IMR-90 (cell line): ENCODE measurements around the gene DNMT3A. TPM values are rescaled to one million over a fixed set of nuclear protein-coding genes. Genes with fewer than 3 reads are reported as not detected.
A peak's percentile ranks its signal among the peaks of the same experiment; 100 is the strongest.

Source experiments
- ATAC-seq: fragments of 200-7000 bp; cut with Tn5 transposase; 2 replicates; pipeline ENCODE4 v1.9.1; 2020; ENCODE audit warnings: low read depth, mild to moderate bottlenecking, moderate library complexity
- BruUV-seq: library from RNA; stranded (reverse); fragments of 400-500 nt; replicated peaks from 2 replicates; lab custom pipeline; 2021; lab: Mats Ljungman, UMichigan
- CTCF ChIA-PET: fragments of 300-600 bp; formaldehyde crosslinking; extraction: SDS; loops from one replicate; lab custom pipeline; 2021; ENCODE audit warnings: antibody characterized with exemption; lab: Yijun Ruan, JAX
- POLR2A ChIA-PET: fragments of 300-600 bp; sonication (Branson Sonifier 250); formaldehyde crosslinking; loops from one replicate; lab custom pipeline; 2022; ENCODE audit warnings: antibody characterized with exemption; ENCODE audit not compliant: unreplicated experiment; lab: Charles Lee
- DNase-seq: peaks from one replicate; pipeline ENCODE4 v3.0.0; 2013
- H2AFZ ChIP-seq: replicated peaks from 2 replicates; pipeline ENCODE3; 2013; ENCODE audit warnings: low read length, mild to moderate bottlenecking; ENCODE audit not compliant: poor library complexity
- H2AK5ac ChIP-seq: 2 replicates; pipeline ENCODE4 v1.6.1; 2013; ENCODE audit warnings: low read depth, low read length, inconsistent platforms
- H2AK9ac ChIP-seq: replicated peaks from 2 replicates; pipeline ENCODE3; 2013; ENCODE audit warnings: mild to moderate bottlenecking, low read depth, low read length, moderate library complexity; ENCODE audit not compliant: poor library complexity
- H2BK120ac ChIP-seq: 2 replicates; pipeline ENCODE4 v1.6.1; 2013; ENCODE audit warnings: low read depth, low read length, inconsistent platforms
- H2BK15ac ChIP-seq: 3 replicates; pipeline ENCODE4 v1.6.1; 2013; ENCODE audit warnings: low read depth, low read length, inconsistent platforms
- H2BK20ac ChIP-seq: 2 replicates; pipeline ENCODE4 v1.6.1; 2013; ENCODE audit warnings: low read depth, mild to moderate bottlenecking, inconsistent platforms, low read length, moderate library complexity
- H2BK5ac ChIP-seq: 2 replicates; pipeline ENCODE4 v1.6.1; 2013; ENCODE audit warnings: mild to moderate bottlenecking, low read depth, low read length, inconsistent platforms; ENCODE audit not compliant: poor library complexity, severe bottlenecking
- H3K14ac ChIP-seq: replicated peaks from 2 replicates; pipeline ENCODE4 v1.6.1; 2013; ENCODE audit warnings: low read depth, low read length, inconsistent platforms
- H3K18ac ChIP-seq: 2 replicates; pipeline ENCODE4 v1.6.1; 2013; ENCODE audit warnings: low read depth, low read length, control low read depth
- H3K23ac ChIP-seq: 2 replicates; pipeline ENCODE4 v1.6.1; 2013; ENCODE audit warnings: low read depth, low read length, inconsistent platforms
- H3K27ac ChIP-seq: 2 replicates; pipeline ENCODE4 v1.5.1; 2013; ENCODE audit warnings: mild to moderate bottlenecking, control low read depth, low read length; ENCODE audit not compliant: insufficient read depth
- H3K27me3 ChIP-seq: 2 replicates; pipeline ENCODE4 v1.6.1; 2013; ENCODE audit warnings: low read length; ENCODE audit not compliant: control insufficient read depth, insufficient read depth
- H3K36me3 ChIP-seq: 2 replicates; pipeline ENCODE4 v1.6.1; 2013; ENCODE audit warnings: low read length, mixed read lengths; ENCODE audit not compliant: control insufficient read depth, insufficient read depth
- H3K4ac ChIP-seq: 2 replicates; pipeline ENCODE4 v1.6.1; 2013; ENCODE audit warnings: low read depth, low read length, inconsistent platforms
- H3K4me1 ChIP-seq: 2 replicates; pipeline ENCODE4 v1.6.1; 2013; ENCODE audit warnings: low read length, mixed read lengths; ENCODE audit not compliant: control insufficient read depth, insufficient read depth
- H3K4me2 ChIP-seq: 2 replicates; pipeline ENCODE4 v1.6.1; 2013; ENCODE audit warnings: low read depth, mild to moderate bottlenecking, control low read depth, low read length, moderate library complexity
- H3K4me3 ChIP-seq: 2 replicates; pipeline ENCODE4 v1.5.1; 2013; ENCODE audit warnings: low read depth, mild to moderate bottlenecking, control low read depth, low read length, moderate library complexity; ENCODE audit not compliant: insufficient read depth
- H3K56ac ChIP-seq: 2 replicates; pipeline ENCODE4 v1.6.1; 2013; ENCODE audit warnings: low read length, inconsistent platforms; ENCODE audit not compliant: insufficient read depth; ENCODE audit errors: extremely low read depth
- H3K79me1 ChIP-seq, 2 experiments: 2 replicates each; pipeline ENCODE4 v1.6.1; 2013; ENCODE audit warnings: low read length in 2 of 2, inconsistent platforms in 1 of 2, low read depth in 1 of 2
- H3K9ac ChIP-seq: 2 replicates; pipeline ENCODE4 v1.6.1; 2013; ENCODE audit warnings: low read depth, low read length, control low read depth
- H3K9me1 ChIP-seq: 2 replicates; pipeline ENCODE4 v1.6.1; 2013; ENCODE audit warnings: low read length, inconsistent platforms; ENCODE audit not compliant: insufficient read depth
- H3K9me3 ChIP-seq: 2 replicates; pipeline ENCODE4 v1.6.1; 2013; ENCODE audit warnings: low read length; ENCODE audit not compliant: control insufficient read depth, insufficient read depth
- H4K20me1 ChIP-seq: 2 replicates; pipeline ENCODE4 v1.6.1; 2013; ENCODE audit warnings: low read length, inconsistent platforms; ENCODE audit not compliant: insufficient read depth
- H4K5ac ChIP-seq: 2 replicates; pipeline ENCODE4 v1.6.1; 2013; ENCODE audit warnings: mild to moderate bottlenecking, low read depth, low read length, control low read depth
- H4K8ac ChIP-seq, 2 experiments: 2 replicates each; pipeline ENCODE4 v1.6.1; 2013; ENCODE audit warnings: low read depth in 2 of 2, low read length in 2 of 2, control low read depth in 1 of 2, inconsistent platforms in 1 of 2
- H4K91ac ChIP-seq: 2 replicates; pipeline ENCODE4 v1.6.1; 2013; ENCODE audit warnings: low read depth, low read length, inconsistent platforms; ENCODE audit not compliant: insufficient read depth
- MAZ ChIP-seq: IDR thresholded peaks from 2 replicates; pipeline ENCODE4 v1.6.1; 2012; ENCODE audit warnings: low read depth, mild to moderate bottlenecking, low read length, improper control_type of control experiment, moderate library complexity, borderline replicate concordance
- RAD21 ChIP-seq: IDR thresholded peaks from 2 replicates; pipeline ENCODE4 v1.6.1; 2012; ENCODE audit warnings: low read length, improper control_type of control experiment
- SMC3 ChIP-seq: fragments of 150-350 bp; IDR thresholded peaks from 2 replicates; pipeline ENCODE4 v1.6.1; 2016; ENCODE audit warnings: low read depth, mild to moderate bottlenecking, antibody characterized with exemption, low read length, moderate library complexity
- USF2 ChIP-seq: fragments of 150-350 bp; IDR thresholded peaks from 2 replicates; pipeline ENCODE4 v1.6.1; 2017; ENCODE audit warnings: mild to moderate bottlenecking, antibody characterized with exemption, low read length, low read depth
- WGBS, 2 experiments: methylation state at CpG; one replicate each; pipeline versions ENCODE4 v1.1.5 to v1.1.7; 2013; ENCODE audit warnings: missing lambda C conversion rate in 2 of 2; ENCODE audit not compliant: insufficient read length in 1 of 2; ENCODE audit errors: extremely low coverage in 2 of 2; 5-methylcytosine and 5-hydroxymethylcytosine counted together
- dilution Hi-C: fragments of 300-500 bp; cut with HindIII; formaldehyde crosslinking; loops from one replicate; pipeline ENCODE4 v1.14.3; 2018; ENCODE audit warnings: low sequenced_read_pairs; ENCODE audit not compliant: unreplicated experiment
- in situ Hi-C: fragments of 300-500 bp; cut with MboI; formaldehyde crosslinking; loops from 3 replicates; pipeline ENCODE4 v1.14.3; 2019; ENCODE audit warnings: low sequenced_read_pairs, inconsistent platforms, mixed read lengths
- intact Hi-C: fragments of 100-400 bp; cut with micrococcal nuclease; formaldehyde crosslinking; loops from 2 replicates; pipeline ENCODE4 v1.10.0; 2022
- polyA plus RNA-seq, 3 experiments: library from polyadenylated mRNA; depleted of rRNA; stranded (reverse); fragments of >200 nt; gene quantifications; 2 replicates each; pipeline ENCODE4 v1.2.3, GENCODE V29; 2012; ENCODE audit warnings: low replicate concordance in 1 of 3
- total RNA-seq: library from RNA; depleted of rRNA; stranded (reverse); fragments of >200 nt; gene quantifications from 2 replicates; pipeline ENCODE4 v1.2.3, GENCODE V29; 2012

Gene DNMT3A
- total and polyA plus RNA-seq, 2 of the 4 experiments (the other 2 are of a cell fraction) = 4.4 to 9.7 TPM

DNA sequence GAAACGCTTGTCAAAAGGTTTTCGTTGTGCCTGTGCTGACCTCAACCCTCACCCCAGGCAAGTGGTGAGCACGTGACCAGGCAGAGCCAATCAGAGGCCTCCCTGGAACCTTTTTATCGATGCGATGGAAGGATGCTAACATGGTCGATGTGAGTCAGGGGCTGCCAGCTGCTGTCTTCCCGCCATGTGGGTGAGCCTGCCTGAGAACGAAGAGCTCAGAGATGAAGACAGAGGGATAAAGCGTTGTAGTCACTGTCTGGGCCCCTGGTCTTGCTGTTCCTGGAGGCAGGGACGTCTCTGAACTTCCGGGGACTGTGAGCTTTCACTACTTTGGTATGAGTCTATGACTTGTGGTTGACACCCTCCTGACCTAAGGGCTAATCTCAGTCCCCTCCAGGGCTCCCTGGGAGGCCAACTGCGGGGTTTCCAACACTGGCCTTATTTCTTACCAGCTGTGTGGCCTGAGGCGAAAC, 18.6 kb downstream of the DNMT3A start:
- no peak overlapping the region for H3K14ac ChIP-seq
- H3K4me3 ChIP-seq = no peak overlapping the region
- no peak overlapping the region for H3K23ac ChIP-seq
- intact Hi-C loops = no loop called here
- peak overlapping the region; percentile 66 for H2AK9ac ChIP-seq
- DNase-seq (peak; percentile 45), ATAC-seq (peak; percentile 40)
- no TSS peak for BruUV-seq
- dilution Hi-C loops = no loop called here
- no peaks in the 10 kb centered on the region for H3K27me3 ChIP-seq
- H2BK5ac ChIP-seq = no peak overlapping the region
- TF ChIP-seq MAZ (no peak), USF2 (peak; percentile 80), SMC3 (no peak), RAD21 (no peak)
- H3K4ac ChIP-seq = no peak overlapping the region
- no peak overlapping the region for H2AK5ac ChIP-seq
- H3K9me1 ChIP-seq = peaks cover 7% of the 10 kb centered on the region; the same call in 1 of the 2 replicates
- in situ Hi-C loops = no loop called here
- H2BK20ac ChIP-seq = no peak overlapping the region
- no peak overlapping the region for H3K4me2 ChIP-seq
- no peak overlapping the region for H4K91ac ChIP-seq
- no peak overlapping the region for H3K9ac ChIP-seq
- H4K8ac ChIP-seq = peak overlapping the region in 1 of 2 experiments; percentile 32; a peak in 1 of 4 replicates
- H3K27ac ChIP-seq = no peak overlapping the region
- POLR2A ChIA-PET = no interaction called here
- H2BK120ac ChIP-seq = no peak overlapping the region
- peaks cover 11% of the 10 kb centered on the region for H3K4me1 ChIP-seq
- 37% methylated on average over 2 of the region's 13 CpGs; no CpG with 5 or more reads in 1 of the 2 experiments for WGBS, 2 experiments
- peaks cover 43% of the 10 kb centered on the region for H4K20me1 ChIP-seq
- CTCF ChIA-PET = interaction anchor here (1.7 kb wide), 1 partner anchor 39 kb away, joined by 4 read pairs; no protein-coding TSS in a partner anchor
- H2AFZ ChIP-seq = peak overlapping the region; percentile 13
- H3K9me3 ChIP-seq = peaks cover 8% of the 10 kb centered on the region
- H3K18ac ChIP-seq = no peak overlapping the region
- no peak overlapping the region for H2BK15ac ChIP-seq
- H3K56ac ChIP-seq = no peak overlapping the region
- H3K36me3 ChIP-seq = peaks cover 11% of the 10 kb centered on the region
- H3K79me1 ChIP-seq = peaks cover 20 to 23% of the 10 kb centered on the region in 2 experiments
- no peak overlapping the region for H4K5ac ChIP-seq
